HepG2 (cell line): ENCODE results near the gene SLC25A18. TPM values are rescaled to one million over a fixed set of nuclear protein-coding genes. Genes with fewer than 3 reads are reported as not detected.

Experiments used
- CHCHD3 ChIP-seq: sonication (generic); formaldehyde crosslinking; IDR thresholded peaks from 2 replicates; pipeline ENCODE4 v1.8.0; 2022; ENCODE audit warnings: mild to moderate bottlenecking, missing genetic modification reagents, moderate library complexity
- KDM5B ChIP-seq: sonication (generic); formaldehyde crosslinking; IDR thresholded peaks from 2 replicates; pipeline ENCODE4 v1.4.0; 2020; ENCODE audit warnings: missing genetic modification reagents, mild to moderate bottlenecking, borderline replicate concordance
- MBD4 ChIP-seq: IDR thresholded peaks from 2 replicates; pipeline ENCODE4 v1.6.1; 2012; ENCODE audit warnings: low read length, inconsistent platforms, borderline replicate concordance
- MZF1 ChIP-seq: sonication (generic); formaldehyde crosslinking; IDR thresholded peaks from 2 replicates; pipeline ENCODE4 v1.8.1; 2023; ENCODE audit warnings: mild to moderate bottlenecking, missing genetic modification reagents, borderline replicate concordance
- RORA ChIP-seq: sonication (generic); formaldehyde crosslinking; IDR thresholded peaks from 2 replicates; pipeline ENCODE4 v1.5.0; 2020; ENCODE audit warnings: mild to moderate bottlenecking, missing genetic modification reagents, moderate library complexity
- ZFP82 ChIP-seq: sonication (generic); formaldehyde crosslinking; IDR thresholded peaks from 2 replicates; pipeline ENCODE4 v1.5.1; 2020; ENCODE audit warnings: mild to moderate bottlenecking, missing genetic modification reagents, borderline replicate concordance
- ZNF274 ChIP-seq: sonication (generic); formaldehyde crosslinking; IDR thresholded peaks from 2 replicates; pipeline ENCODE4 v1.5.1; 2020; ENCODE audit warnings: mild to moderate bottlenecking, missing genetic modification reagents
- polyA plus RNA-seq, 8 experiments: library from polyadenylated mRNA; depleted of rRNA in 3 of 8; stranded (reverse) in 7 of 8; unstranded in 1 of 8; fragments of >200 nt; fragmentation: Illumina TruSeq in 4 of 8; extraction: Trizol in 4 of 8; gene quantifications; 2 replicates each; pipeline versions ENCODE4 v1.2.1 to v1.2.3, GENCODE V29; 2011 to 2016; ENCODE audit warnings: low read depth in 4 of 8, missing spikeins in 1 of 8, mixed read lengths in 1 of 8; ENCODE audit not compliant: insufficient read depth in 1 of 8
- total RNA-seq, 5 experiments: library from RNA; depleted of rRNA; stranded (reverse); fragments of >200 nt; fragmentation: Illumina TruSeq; extraction: Trizol; gene quantifications; 2 replicates each; pipeline ENCODE4 v1.2.3, GENCODE V29; 2016; ENCODE audit warnings: low read depth in 1 of 5
- TF ChIP-seq, protein P1 (sequence below): sonication (generic); formaldehyde crosslinking; IDR thresholded peaks from 2 replicates; pipeline ENCODE4 v1.8.1; 2022; ENCODE audit warnings: low read depth, mild to moderate bottlenecking, missing genetic modification reagents
- TF ChIP-seq, protein P2 (sequence below): sonication (generic); formaldehyde crosslinking; IDR thresholded peaks from 2 replicates; pipeline ENCODE4 v1.4.0; 2020; ENCODE audit warnings: missing genetic modification reagents, borderline replicate concordance
- TF ChIP-seq, protein P3 (sequence below): sonication (generic); formaldehyde crosslinking; IDR thresholded peaks from 2 replicates; pipeline ENCODE4 v1.5.0; 2020; ENCODE audit warnings: missing genetic modification reagents
- TF ChIP-seq, protein P4 (sequence below): sonication (generic); formaldehyde crosslinking; IDR thresholded peaks from 2 replicates; pipeline ENCODE4 v1.4.0; 2020; ENCODE audit warnings: missing genetic modification reagents, borderline replicate concordance
- TF ChIP-seq, protein P5 (sequence below): sonication (generic); formaldehyde crosslinking; conservative IDR thresholded peaks from 2 replicates; pipeline ENCODE4 v1.4.0; 2020; ENCODE audit warnings: missing genetic modification reagents

The SLC25A18 gene
- total and polyA plus RNA-seq, 2 of the 13 experiments (the other 11 are each of a cell fraction or from before 2014, with no cell fraction given), result 0.28 to 0.75 TPM

DNA sequence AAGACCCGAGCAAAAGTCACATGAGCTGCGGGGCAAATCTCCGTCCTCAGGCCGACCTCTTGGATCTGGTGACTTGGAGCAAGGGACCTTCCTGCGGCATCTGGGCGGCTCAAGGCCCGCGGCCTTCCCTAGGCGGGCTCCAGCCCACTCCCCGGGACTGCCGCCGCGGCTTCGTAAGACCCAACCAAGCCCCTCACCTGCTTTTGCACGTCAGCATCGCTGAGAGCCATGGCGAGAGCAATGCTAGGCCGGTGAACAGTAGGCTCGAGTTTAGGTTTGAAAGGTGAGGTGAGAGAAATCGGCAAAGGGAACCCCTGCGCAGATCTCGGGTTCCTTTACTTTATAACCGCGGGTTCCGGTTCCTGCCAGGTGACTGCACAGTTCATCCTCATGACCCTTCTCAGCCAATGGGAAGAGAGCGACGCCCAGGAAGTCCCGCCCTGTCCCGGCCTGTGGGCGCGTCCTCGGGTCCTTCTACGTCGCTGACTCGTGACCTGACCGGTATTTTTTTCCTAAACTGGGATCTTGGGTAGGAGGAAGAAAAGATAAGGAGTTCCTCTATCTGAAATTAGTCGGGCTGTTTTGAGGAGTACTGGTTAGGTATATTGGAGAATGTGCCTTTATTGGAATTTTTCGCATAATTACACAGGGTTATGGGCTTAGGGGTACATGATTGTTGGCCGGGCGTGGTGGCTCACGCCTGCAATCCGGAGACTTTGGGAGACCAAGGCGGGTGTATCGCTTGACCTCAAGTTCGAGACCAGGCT is 65.3 kb downstream of the SLC25A18 start, which contains the start of gene ATP6V1E1 (continued):
- TF ChIP-seq, protein P1, sequence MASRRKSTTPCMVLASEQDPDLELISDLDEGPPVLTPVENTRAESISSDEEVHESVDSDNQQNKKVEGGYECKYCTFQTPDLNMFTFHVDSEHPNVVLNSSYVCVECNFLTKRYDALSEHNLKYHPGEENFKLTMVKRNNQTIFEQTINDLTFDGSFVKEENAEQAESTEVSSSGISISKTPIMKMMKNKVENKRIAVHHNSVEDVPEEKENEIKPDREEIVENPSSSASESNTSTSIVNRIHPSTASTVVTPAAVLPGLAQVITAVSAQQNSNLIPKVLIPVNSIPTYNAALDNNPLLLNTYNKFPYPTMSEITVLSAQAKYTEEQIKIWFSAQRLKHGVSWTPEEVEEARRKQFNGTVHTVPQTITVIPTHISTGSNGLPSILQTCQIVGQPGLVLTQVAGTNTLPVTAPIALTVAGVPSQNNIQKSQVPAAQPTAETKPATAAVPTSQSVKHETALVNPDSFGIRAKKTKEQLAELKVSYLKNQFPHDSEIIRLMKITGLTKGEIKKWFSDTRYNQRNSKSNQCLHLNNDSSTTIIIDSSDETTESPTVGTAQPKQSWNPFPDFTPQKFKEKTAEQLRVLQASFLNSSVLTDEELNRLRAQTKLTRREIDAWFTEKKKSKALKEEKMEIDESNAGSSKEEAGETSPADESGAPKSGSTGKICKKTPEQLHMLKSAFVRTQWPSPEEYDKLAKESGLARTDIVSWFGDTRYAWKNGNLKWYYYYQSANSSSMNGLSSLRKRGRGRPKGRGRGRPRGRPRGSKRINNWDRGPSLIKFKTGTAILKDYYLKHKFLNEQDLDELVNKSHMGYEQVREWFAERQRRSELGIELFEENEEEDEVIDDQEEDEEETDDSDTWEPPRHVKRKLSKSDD (CRISPR knock-in tag), result no peak
- TF ChIP-seq, protein P2, sequence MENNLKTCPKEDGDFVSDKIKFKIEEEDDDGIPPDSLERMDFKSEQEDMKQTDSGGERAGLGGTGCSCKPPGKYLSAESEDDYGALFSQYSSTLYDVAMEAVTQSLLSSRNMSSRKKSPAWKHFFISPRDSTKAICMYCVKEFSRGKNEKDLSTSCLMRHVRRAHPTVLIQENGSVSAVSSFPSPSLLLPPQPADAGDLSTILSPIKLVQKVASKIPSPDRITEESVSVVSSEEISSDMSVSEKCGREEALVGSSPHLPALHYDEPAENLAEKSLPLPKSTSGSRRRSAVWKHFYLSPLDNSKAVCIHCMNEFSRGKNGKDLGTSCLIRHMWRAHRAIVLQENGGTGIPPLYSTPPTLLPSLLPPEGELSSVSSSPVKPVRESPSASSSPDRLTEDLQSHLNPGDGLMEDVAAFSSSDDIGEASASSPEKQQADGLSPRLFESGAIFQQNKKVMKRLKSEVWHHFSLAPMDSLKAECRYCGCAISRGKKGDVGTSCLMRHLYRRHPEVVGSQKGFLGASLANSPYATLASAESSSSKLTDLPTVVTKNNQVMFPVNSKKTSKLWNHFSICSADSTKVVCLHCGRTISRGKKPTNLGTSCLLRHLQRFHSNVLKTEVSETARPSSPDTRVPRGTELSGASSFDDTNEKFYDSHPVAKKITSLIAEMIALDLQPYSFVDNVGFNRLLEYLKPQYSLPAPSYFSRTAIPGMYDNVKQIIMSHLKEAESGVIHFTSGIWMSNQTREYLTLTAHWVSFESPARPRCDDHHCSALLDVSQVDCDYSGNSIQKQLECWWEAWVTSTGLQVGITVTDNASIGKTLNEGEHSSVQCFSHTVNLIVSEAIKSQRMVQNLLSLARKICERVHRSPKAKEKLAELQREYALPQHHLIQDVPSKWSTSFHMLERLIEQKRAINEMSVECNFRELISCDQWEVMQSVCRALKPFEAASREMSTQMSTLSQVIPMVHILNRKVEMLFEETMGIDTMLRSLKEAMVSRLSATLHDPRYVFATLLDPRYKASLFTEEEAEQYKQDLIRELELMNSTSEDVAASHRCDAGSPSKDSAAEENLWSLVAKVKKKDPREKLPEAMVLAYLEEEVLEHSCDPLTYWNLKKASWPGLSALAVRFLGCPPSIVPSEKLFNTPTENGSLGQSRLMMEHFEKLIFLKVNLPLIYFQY, result no peak
- peak; percentile 50; the same call in 1 of the 2 replicates for TF ChIP-seq KDM5B (CRISPR knock-in tag)
- TF ChIP-seq MBD4, result no peak
- no peak for TF ChIP-seq CHCHD3 (CRISPR knock-in tag)
- no peak for TF ChIP-seq ZFP82 (CRISPR knock-in tag)
- no peak for TF ChIP-seq MZF1 (CRISPR knock-in tag)
- no peak for TF ChIP-seq RORA (CRISPR knock-in tag)
- peak; percentile 85; the same call in 1 of the 2 replicates for TF ChIP-seq ZNF274 (CRISPR knock-in tag)
- TF ChIP-seq, protein P3, sequence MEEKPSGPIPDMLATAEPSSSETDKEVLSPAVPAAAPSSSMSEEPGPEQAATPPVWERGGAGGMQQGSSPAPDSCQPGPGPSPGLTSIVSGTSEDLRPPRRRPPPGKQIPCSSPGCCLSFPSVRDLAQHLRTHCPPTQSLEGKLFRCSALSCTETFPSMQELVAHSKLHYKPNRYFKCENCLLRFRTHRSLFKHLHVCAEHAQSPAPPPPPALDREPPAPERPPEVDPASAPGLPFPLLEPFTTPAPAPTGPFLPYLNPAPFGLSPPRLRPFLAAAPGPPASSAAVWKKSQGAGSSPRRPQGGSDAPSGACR (CRISPR knock-in tag), result no peak
- TF ChIP-seq, protein P4, sequence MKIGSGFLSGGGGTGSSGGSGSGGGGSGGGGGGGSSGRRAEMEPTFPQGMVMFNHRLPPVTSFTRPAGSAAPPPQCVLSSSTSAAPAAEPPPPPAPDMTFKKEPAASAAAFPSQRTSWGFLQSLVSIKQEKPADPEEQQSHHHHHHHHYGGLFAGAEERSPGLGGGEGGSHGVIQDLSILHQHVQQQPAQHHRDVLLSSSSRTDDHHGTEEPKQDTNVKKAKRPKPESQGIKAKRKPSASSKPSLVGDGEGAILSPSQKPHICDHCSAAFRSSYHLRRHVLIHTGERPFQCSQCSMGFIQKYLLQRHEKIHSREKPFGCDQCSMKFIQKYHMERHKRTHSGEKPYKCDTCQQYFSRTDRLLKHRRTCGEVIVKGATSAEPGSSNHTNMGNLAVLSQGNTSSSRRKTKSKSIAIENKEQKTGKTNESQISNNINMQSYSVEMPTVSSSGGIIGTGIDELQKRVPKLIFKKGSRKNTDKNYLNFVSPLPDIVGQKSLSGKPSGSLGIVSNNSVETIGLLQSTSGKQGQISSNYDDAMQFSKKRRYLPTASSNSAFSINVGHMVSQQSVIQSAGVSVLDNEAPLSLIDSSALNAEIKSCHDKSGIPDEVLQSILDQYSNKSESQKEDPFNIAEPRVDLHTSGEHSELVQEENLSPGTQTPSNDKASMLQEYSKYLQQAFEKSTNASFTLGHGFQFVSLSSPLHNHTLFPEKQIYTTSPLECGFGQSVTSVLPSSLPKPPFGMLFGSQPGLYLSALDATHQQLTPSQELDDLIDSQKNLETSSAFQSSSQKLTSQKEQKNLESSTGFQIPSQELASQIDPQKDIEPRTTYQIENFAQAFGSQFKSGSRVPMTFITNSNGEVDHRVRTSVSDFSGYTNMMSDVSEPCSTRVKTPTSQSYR, result no peak
- TF ChIP-seq, protein P5, sequence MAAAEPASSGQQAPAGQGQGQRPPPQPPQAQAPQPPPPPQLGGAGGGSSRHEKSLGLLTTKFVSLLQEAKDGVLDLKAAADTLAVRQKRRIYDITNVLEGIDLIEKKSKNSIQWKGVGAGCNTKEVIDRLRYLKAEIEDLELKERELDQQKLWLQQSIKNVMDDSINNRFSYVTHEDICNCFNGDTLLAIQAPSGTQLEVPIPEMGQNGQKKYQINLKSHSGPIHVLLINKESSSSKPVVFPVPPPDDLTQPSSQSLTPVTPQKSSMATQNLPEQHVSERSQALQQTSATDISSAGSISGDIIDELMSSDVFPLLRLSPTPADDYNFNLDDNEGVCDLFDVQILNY (CRISPR knock-in tag), result no peak
